Mucosa of rectum (tissue), 2 donors: ENCODE measurements around the gene TBX21.

ENCODE experiments used
- H3K27ac ChIP-seq, 2 donors: one replicate each; pipeline ENCODE4 v1.7.0; 2013; ENCODE audit warnings: inconsistent platforms in 2 of 2, low read depth in 2 of 2, low read length in 2 of 2
- H3K27me3 ChIP-seq, 2 donors: one replicate each; pipeline ENCODE4 v1.7.0; 2013; ENCODE audit warnings: low read length in 2 of 2; ENCODE audit not compliant: control insufficient read depth in 2 of 2, insufficient read depth in 2 of 2
- H3K36me3 ChIP-seq, 2 donors: one replicate each; pipeline ENCODE4 v1.7.0; 2013; ENCODE audit warnings: low read length in 2 of 2; ENCODE audit not compliant: control insufficient read depth in 2 of 2, insufficient read depth in 2 of 2
- H3K4me1 ChIP-seq, 2 donors: one replicate each; pipeline ENCODE4 v1.7.0; 2013; ENCODE audit warnings: low read length in 2 of 2, mild to moderate bottlenecking in 1 of 2; ENCODE audit not compliant: control insufficient read depth in 2 of 2, insufficient read depth in 2 of 2
- H3K4me3 ChIP-seq, 2 donors: one replicate each; pipeline ENCODE4 v1.7.0; 2013; ENCODE audit warnings: low read length in 2 of 2
- H3K9ac ChIP-seq, 2 donors: one replicate each; pipeline ENCODE4 v1.7.0; 2013; ENCODE audit warnings: low read length in 2 of 2, low read depth in 1 of 2, mild to moderate bottlenecking in 1 of 2
- H3K9me3 ChIP-seq, 2 donors: one replicate each; pipeline ENCODE4 v1.7.0; 2013; ENCODE audit warnings: low read length in 2 of 2; ENCODE audit not compliant: control insufficient read depth in 2 of 2
- donor health status: healthy.
- donor health status: Normal muscosa, but diverticular disease.

The TBX21 gene

DNA sequence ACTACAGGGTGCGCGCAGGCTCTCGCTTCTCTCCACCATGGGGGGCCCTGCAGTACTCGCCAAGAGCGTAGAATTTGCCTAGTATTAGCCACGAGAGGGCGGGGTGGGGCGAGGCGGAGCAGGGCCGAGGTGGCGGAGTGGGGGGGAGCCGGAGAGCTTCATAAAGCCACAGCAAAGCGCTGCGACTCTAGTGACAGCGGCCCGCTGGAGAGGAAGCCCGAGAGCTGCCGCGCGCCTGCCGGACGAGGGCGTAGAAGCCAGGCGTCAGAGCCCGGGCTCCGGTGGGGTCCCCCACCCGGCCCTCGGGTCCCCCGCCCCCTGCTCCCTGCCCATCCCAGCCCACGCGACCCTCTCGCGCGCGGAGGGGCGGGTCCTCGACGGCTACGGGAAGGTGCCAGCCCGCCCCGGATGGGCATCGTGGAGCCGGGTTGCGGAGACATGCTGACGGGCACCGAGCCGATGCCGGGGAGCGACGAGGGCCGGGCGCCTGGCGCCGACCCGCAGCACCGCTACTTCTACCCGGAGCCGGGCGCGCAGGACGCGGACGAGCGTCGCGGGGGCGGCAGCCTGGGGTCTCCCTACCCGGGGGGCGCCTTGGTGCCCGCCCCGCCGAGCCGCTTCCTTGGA lies at the start of gene TBX21:
Gene TBX21 (plus strand): TSS at position 190 of the 627 bp plus-strand sequence. CDS start 219 bp downstream, at position 409.
- H3K9me3 ChIP-seq = no peaks in the 10 kb centered on the region
- peaks cover 29 to 44% of the 10 kb centered on the region in 2 donors for H3K27me3 ChIP-seq
- H3K4me1 ChIP-seq = peaks cover 0 to 3% of the 10 kb centered on the region in 2 donors
- H3K27ac ChIP-seq = no peak within 1 kb of the TSS
- H3K4me3 ChIP-seq = peak within 1 kb of the TSS; percentile 35 to 64
- no peaks in the 10 kb centered on the region for H3K36me3 ChIP-seq
- peak within 1 kb of the TSS; percentile 16 to 32 for H3K9ac ChIP-seq

- no peak overlapping the region for H3K9ac ChIP-seq
- no peaks in the 10 kb centered on the region for H3K9me3 ChIP-seq
- H3K27ac ChIP-seq = no peak overlapping the region
- H3K27me3 ChIP-seq = no peaks in the 10 kb centered on the region
- peaks cover 43 to 51% of the 10 kb centered on the region in 2 donors for H3K36me3 ChIP-seq
- no peak overlapping the region for H3K4me3 ChIP-seq
- H3K4me1 ChIP-seq = no peaks in the 10 kb centered on the region
These were observed 49.0 kb upstream of the TBX21 start for GRCh38 chr17:47684025-47684424.

DNA sequence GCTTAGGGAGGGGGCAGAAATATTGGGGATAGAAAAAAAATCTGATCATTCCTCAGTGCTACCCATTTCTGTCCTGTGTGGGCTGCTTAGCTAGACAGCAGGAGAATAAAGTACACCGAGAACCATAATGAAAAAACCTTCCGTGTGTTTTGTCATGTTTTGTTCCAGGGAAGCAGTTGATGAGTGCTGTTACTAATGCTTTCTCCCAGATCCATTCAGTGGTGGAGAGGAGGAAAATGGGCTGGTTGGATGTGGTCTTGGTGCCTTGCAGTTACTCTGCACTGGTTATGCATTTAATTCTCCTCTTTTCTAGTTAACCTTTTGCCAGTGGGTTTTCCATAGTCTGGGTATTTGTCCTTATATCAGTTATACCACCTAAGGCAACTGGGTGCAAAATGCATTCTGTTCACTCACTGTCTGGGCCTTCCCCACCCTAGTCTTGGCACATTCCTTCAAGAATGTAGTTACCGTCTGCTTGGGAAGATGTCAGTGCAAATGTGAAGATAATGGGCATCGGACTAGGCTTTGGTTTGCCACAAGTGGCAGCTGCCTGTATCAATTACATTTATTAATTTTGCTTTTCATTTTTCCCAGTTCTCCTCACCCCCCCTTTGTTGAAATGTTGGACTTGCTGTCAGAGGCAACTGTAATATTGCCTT lies 48.4 kb upstream of the TBX21 start:
- peaks cover 38 to 46% of the 10 kb centered on the region in 2 donors for H3K36me3 ChIP-seq
- H3K9ac ChIP-seq = no peak overlapping the region
- H3K4me1 ChIP-seq = no peaks in the 10 kb centered on the region
- no peak overlapping the region for H3K4me3 ChIP-seq
- no peaks in the 10 kb centered on the region for H3K9me3 ChIP-seq
- no peaks in the 10 kb centered on the region for H3K27me3 ChIP-seq
- no peak overlapping the region for H3K27ac ChIP-seq

DNA sequence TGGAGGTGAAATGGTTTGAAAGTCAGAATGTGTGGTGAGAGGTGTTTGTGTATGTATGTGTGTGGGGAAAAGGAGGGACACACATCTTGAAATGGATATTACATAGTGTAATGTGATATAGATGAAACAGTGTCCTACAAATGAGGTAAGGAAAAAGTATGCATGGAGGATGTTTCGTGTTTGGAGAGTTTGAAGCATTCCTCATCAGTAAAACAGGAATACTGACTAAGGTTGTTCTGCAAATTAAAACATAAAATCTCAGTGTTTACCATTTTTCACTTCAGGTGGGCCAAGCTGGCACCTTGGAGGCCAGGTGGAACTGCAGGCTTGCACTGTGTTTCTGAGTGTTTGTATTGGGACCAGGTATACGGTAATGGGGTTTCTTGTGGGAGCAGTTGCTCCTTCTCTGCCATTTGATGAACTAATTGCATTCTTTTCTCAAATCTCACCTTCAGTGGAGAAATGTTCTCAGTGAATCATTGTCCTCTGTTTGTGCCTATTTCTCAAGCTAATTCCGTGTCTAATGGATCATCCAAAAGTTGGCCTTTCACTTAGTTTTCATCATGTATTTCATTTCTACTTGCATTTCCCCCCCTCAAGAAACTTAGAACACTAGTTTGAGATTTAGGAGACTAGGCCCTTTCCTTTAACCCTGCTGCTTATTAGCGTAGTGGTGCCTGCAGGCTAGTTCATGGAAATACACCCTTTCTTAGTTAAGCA lies 47.3 kb upstream of the TBX21 start:
- no peaks in the 10 kb centered on the region for H3K9me3 ChIP-seq
- H3K27me3 ChIP-seq = no peaks in the 10 kb centered on the region
- H3K4me3 ChIP-seq = no peak overlapping the region
- peaks cover 28 to 36% of the 10 kb centered on the region in 2 donors for H3K36me3 ChIP-seq
- H3K27ac ChIP-seq = no peak overlapping the region
- H3K4me1 ChIP-seq = no peaks in the 10 kb centered on the region
- no peak overlapping the region for H3K9ac ChIP-seq

GRCh38 chr17:47686276-47686635 lies 46.8 kb upstream of the TBX21 start:
- H3K36me3 ChIP-seq = peaks cover 25 to 34% of the 10 kb centered on the region in 2 donors
- no peak overlapping the region for H3K27ac ChIP-seq
- no peaks in the 10 kb centered on the region for H3K27me3 ChIP-seq
- no peaks in the 10 kb centered on the region for H3K4me1 ChIP-seq
- H3K9ac ChIP-seq = no peak overlapping the region
- H3K9me3 ChIP-seq = no peaks in the 10 kb centered on the region
- H3K4me3 ChIP-seq = no peak overlapping the region

- H3K4me3 ChIP-seq = no peak overlapping the region
- peaks cover 20 to 32% of the 10 kb centered on the region in 2 donors for H3K36me3 ChIP-seq
- H3K4me1 ChIP-seq = no peaks in the 10 kb centered on the region
- no peaks in the 10 kb centered on the region for H3K9me3 ChIP-seq
- H3K27me3 ChIP-seq = no peaks in the 10 kb centered on the region
- H3K9ac ChIP-seq = no peak overlapping the region
- no peak overlapping the region for H3K27ac ChIP-seq
These were observed 46.2 kb upstream of the TBX21 start for GRCh38 chr17:47686664-47687327.

DNA sequence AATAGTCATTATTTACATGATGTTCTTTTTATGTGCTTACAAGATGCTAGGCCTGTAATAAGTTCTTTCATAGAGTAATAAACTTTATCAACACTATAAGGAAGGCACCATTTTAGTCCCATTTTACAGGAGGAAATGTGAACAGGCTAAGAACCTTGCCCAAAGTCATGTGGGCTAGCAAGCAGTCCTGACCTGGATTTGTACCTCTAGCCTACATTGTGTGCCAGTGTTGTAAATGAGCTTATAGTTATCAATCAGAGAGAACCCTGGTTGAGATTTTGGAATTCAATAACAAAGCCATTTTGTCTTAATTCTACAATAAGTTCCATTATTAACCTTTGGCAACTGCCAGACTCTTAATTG lies 45.7 kb upstream of the TBX21 start:
- Histone ChIP-seq H3K4me1 (peaks cover 0 to 2% of the 10 kb centered on the region in 2 donors), H3K9ac (no peak overlapping the region), H3K4me3 (no peak overlapping the region), H3K27me3 (peaks cover 2 to 4% of the 10 kb centered on the region in 2 donors), H3K9me3 (no peaks in the 10 kb centered on the region), H3K27ac (no peak overlapping the region), H3K36me3 (peaks cover 15 to 27% of the 10 kb centered on the region in 2 donors)

DNA sequence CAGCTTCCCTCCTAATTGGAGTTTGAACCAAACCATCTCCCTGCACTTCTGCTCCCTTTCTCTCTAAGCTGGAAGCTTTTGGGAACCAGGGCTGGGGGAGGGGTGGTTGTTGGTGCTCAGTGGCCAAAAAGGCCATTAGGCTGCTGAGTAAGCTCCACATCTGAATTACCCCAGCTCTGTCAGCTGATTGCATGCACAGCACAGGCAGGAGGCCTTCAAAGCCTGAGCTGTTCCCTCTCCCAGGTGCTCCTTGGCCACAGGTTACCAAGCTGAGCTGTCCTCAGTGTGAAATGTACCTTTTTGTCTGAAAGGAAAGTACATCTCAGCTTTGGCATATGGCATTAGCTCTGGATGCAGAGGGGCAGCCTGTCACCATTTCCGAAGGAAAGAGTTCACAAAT lies 45.3 kb upstream of the TBX21 start:
- peaks cover 11 to 22% of the 10 kb centered on the region in 2 donors for H3K36me3 ChIP-seq
- no peaks in the 10 kb centered on the region for H3K9me3 ChIP-seq
- H3K27me3 ChIP-seq = peaks cover 3 to 4% of the 10 kb centered on the region in 2 donors
- no peak overlapping the region for H3K27ac ChIP-seq
- H3K9ac ChIP-seq = no peak overlapping the region
- no peak overlapping the region for H3K4me3 ChIP-seq
- H3K4me1 ChIP-seq = peaks cover 0 to 6% of the 10 kb centered on the region in 2 donors

DNA sequence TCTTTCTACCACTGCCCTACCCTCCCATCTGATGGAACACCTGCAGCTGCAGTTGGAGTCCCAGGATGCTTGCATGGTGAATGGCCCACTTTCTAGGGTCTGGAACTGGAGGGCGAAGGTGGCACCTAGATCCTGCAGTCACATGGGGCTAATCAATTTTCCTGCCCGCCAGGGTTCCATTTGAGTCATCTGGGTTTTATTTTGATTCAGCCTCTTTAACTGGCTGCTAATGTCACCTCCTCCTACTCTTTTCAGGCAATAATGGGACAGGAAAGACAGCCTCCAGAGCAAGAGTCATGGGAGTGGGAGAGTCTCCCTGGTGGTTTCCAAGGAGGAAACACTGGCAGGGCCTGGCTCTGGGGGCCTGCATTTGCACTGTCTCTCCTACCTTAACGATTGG lies 42.9 kb upstream of the TBX21 start:
- Histone ChIP-seq H3K9ac (no peak overlapping the region), H3K27me3 (peaks cover 3 to 6% of the 10 kb centered on the region in 2 donors), H3K36me3 (peaks cover 0 to 10% of the 10 kb centered on the region in 2 donors), H3K27ac (no peak overlapping the region), H3K9me3 (no peaks in the 10 kb centered on the region), H3K4me3 (no peak overlapping the region), H3K4me1 (peaks cover 10 to 17% of the 10 kb centered on the region in 2 donors)
